GM19043 (cell line): ENCODE results near the gene TTLL5.
A peak's percentile ranks its signal among the peaks of the same experiment; 100 is the strongest.

Experiments used
- ATAC-seq: cut with Tn5 transposase; IDR thresholded peaks from one replicate; pipeline ENCODE4 v1.9.1; 2021; ENCODE audit warnings: low read depth; ENCODE audit not compliant: unreplicated experiment

TTLL5 gene

DNA sequence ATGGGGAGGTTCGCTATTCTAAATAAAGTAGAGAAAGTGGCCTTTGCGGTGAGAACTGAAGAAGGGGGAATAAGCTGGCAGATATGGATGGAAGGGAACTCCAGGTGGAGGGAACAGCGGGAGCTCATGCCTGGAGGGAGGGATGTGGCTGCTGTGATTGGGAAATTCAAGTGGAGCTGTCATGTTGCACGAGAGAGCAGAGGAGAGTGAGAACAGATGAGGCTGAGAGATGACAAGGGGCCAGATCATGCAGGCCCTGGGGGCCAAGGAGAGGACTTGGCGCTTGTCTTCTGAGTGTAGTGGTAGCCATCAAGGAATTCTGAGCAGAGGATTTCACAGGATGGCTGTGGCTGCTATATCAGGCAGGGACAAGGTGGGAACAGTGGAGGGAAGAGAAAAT is 285.7 kb downstream of the TTLL5 start:
- no peak for ATAC-seq

GRCh38 chr14:75952489-75952888 is 291.4 kb downstream of the TTLL5 start:
- ATAC-seq = no peak

GRCh38 chr14:75959031-75959430 is 298.0 kb downstream of the TTLL5 start:
- ATAC-seq = no peak

GRCh38 chr14:75960231-75960630 is 299.2 kb downstream of the TTLL5 start:
- peak; percentile 78 for ATAC-seq

- ATAC-seq = no peak
These were observed 300.6 kb downstream of the TTLL5 start for GRCh38 chr14:75961662-75962061.

DNA sequence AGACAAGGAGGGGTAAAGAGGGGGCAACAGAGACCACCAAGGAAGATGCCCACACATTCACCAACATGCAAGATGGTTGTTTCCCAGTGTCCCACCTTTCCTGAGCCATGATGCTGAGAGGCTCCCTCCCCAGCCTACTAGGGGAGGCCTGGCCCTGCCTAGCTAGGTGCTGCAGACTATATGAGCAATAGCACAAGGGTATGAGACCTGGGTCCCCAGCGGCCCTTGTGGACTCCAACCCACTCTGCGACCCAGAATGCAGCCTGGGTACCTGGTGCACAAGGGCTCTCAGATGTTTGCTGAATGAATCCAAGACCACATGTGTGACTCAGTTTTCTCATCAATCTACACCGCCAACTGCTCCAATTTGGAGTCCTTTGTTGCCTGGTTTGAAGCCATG is 306.8 kb downstream of the TTLL5 start:
- no peak for ATAC-seq

- ATAC-seq = no peak
These were observed 307.4 kb downstream of the TTLL5 start for GRCh38 chr14:75968456-75968855.

DNA sequence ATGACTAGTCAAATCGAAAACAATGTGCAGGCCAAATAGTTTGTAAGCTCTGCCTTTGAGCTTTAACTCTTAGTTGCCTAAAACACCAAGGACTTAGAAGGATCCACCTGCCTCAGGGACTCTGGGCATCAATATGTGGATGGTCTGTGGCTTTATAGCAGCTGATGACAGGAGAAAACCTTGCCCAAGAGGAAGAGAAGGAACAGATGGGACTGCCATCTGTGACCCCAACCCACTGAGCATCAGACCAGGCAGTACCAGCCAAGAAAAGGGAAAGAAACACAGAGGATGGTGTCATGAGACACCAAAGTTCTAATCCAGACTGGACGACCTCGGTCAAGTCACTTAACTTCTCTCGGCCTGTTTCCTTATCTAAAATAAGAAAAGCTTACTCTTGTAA is 308.1 kb downstream of the TTLL5 start:
- no peak for ATAC-seq

- no peak for ATAC-seq
These were observed 308.8 kb downstream of the TTLL5 start for GRCh38 chr14:75969891-75970290.

DNA sequence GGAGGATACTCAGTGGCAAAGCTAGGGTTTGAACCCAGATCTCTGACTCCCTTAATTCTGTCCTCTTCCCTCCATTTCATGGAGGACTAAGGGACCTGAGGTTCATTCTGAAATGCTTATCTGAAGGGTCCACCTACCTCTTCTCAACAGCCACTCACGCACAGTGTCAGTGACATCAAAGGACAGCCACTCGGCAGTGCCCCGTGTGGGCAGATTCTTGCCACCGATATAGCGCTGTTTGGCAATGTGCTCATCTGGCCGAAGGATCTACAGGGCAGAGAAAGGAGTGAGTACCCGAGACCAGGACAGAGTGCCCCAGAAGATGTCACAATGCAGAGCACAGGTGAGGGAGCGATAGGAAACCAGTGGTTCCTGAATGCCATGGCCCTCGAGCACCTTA is 309.9 kb downstream of the TTLL5 start:
- ATAC-seq = no peak

GRCh38 chr14:75971509-75971908 is 310.5 kb downstream of the TTLL5 start:
- ATAC-seq = no peak

DNA sequence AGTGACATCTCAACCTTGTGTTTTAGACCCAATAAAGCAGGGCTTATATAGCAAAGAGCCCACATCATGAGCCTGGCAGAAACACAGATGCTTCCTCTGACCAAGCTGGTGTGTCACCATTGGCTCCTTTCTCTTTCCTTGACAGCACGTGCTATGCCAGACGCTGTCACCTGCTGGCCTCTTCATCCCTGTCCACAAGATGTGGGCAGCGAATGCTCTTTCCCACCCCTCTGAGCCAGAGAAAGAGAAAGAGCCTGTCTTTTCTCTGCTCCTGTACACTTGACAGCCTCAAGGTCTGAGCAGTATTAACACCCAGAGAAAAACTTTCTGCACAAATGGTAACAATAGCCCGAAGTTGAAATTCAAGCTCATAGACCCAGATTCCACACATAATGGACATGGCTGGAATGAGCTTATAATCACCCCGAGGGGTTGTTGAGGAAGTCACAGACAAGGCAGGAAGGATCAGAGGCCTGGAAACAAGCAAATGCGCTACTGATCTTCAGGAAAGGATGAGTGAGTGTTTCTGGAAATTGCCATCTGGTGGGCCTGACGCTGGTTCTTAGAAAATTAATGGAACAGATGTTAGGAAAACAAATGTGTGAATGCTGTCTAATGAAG is 311.9 kb downstream of the TTLL5 start:
- no peak for ATAC-seq

DNA sequence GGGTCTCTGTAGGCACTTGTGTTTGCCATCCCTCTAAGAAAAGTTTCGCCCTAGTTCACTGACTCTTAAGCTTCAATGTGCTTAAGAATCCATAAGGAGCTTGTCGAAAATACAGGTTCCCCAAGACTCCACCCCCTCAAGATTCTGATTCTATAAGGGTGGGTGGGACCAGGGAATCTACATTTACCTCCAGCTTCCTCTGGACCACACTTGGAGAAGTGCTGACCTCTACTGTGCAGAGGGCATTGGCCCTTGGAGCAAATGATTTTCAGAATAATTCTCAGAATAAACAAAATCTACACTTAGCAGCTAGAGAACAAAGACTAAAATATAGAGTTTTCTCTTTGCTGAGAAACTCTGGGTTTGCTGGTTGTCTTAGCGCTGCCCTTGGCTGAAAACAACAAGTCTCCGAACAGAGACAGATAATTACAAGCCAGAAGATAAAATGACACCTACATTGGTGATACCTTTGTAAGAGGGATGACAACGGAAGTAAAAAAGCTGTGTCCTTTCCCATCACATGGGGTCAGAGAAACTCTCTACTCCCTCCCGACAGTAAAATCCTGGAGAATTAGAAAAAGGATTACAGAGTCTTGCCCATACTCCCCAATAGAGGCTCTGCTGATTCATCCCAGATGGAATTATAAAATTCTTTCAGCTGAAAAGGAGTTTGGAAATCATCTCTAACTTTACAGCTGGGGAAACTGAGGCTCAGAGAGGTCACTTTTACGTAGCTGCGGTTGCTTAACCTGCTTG is 316.0 kb downstream of the TTLL5 start:
- no peak for ATAC-seq

GRCh38 chr14:75977582-75977943 is 316.5 kb downstream of the TTLL5 start:
- ATAC-seq = no peak

DNA sequence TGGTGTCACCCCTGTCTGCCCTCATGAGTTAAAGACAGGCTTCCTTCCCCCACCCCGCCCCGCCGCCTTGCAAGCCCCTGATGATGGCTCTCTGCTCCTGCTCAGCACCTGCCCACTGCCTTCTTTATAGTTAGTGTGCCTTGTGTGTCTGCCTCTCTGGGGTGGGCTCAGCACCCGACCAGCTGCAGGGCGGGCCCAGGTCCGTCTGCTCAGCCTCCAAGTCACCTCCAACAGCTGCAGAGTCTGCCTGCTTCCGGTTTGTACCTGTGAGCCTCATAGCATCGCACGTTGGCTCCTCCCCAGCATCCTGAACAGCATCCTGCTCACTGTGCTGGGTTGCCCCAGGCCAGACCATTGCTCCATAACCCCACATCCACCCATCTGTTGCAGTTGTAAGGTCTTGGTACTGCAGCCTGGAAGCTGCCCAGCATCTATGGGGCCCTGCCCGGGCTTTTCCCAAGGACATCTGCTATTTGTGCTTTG is 317.2 kb downstream of the TTLL5 start:
- no peak for ATAC-seq

GRCh38 chr14:75979071-75979571 is 318.1 kb downstream of the TTLL5 start:
- ATAC-seq = no peak

DNA sequence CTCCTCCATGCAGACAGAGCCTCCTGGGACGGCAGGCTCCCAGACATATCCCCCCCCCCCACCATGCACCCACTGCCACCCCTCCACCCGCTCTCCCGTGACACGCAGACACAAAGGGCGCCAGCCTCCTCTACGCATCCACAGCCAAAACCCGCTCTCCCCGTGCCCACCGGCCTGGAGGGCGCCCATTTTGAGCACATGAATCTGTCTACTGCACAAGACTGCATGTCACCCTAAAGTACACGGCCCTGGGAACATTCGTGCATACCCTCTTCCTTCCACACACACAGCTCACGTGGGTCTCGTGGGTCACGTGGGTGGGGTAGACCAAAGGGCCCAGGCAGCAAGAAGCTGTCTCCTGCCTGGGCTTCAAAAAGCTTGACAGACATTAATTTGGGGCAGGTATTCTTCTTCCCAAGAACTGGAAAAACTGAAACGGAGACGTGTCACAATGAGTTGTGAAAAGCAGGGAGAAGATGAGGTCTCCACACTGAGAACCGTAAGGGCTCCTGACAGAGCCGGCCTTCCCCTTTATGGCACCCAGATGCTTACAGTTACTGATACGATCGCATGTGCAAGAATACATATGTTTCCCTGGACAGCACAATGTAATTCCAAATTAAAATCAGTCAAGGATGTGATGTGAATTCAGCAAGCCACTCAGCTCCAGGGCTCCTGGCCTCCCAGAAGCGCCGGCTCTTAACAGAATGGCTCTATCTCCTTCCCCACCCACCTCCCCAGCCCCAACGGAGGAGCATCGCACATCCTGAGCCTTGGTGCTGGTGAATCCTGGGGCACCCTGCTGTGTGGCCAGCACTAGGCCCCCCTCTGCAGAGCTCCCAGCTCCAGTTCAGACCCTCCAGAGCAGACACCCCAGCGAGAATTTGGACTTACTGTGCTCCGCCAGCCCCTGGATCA is 318.9 kb downstream of the TTLL5 start:
- ATAC-seq = no peak

DNA sequence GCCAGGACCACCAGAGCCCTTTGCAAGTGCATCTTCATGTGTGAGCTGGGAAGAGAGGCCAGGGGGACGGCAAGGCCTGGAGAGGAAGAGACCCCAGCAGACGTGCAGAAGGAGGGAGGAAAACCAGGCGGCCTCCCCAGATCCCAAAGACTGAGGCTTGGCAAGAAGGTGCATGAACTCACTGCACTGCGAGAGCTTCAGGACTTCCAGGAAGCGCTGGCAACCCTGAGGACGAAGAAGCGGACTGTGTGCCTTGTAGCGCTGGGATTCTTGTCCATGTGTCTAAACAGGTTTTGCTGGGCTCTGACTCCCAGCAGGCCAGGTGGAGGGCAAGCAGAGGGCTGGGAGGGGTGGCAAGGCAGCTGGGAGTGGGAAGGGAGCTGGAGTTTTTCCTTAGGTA is 319.8 kb downstream of the TTLL5 start:
- ATAC-seq = no peak

- ATAC-seq = peak; percentile 48
These were observed 320.6 kb downstream of the TTLL5 start, which contains the start of gene TGFB3 for GRCh38 chr14:75981426-75982265. TGFB3 (minus strand) TSS chr14:75981995; CDS start chr14:75980893, 1,102 bp downstream.
